HepG2 (cell line): Measurements from ENCODE around the gene TCF7L2. TPM values are rescaled to one million over a fixed set of nuclear protein-coding genes. Genes with fewer than 3 reads are reported as not detected.

ENCODE experiments used
- FIP1L1 ChIP-seq: fragments of 200-400 bp; formaldehyde crosslinking; IDR thresholded peaks from 2 replicates; pipeline ENCODE4 v1.6.1; 2018; ENCODE audit warnings: low read depth, mild to moderate bottlenecking, low read length, moderate library complexity, borderline replicate concordance; ENCODE audit not compliant: insufficient read depth
- GABPB1 ChIP-seq: IDR thresholded peaks from 2 replicates; pipeline ENCODE4 v1.6.1; 2016; ENCODE audit warnings: mild to moderate bottlenecking, missing genetic modification reagents, moderate library complexity, missing compliant biosample characterization
- GFI1 ChIP-seq: sonication (generic); formaldehyde crosslinking; IDR thresholded peaks from 2 replicates; pipeline ENCODE4 v1.5.0; 2020; ENCODE audit warnings: missing genetic modification reagents, mild to moderate bottlenecking, borderline replicate concordance
- HIVEP1 ChIP-seq: sonication (generic); formaldehyde crosslinking; IDR thresholded peaks from 2 replicates; pipeline ENCODE4 v1.4.0; 2020; ENCODE audit warnings: mild to moderate bottlenecking, missing genetic modification reagents
- HNF1A ChIP-seq, 2 experiments: sonication (generic) in 1 of 2; formaldehyde crosslinking in 1 of 2; IDR thresholded peaks; 2 replicates each; pipeline versions ENCODE4 v1.4.0 to v1.6.1; 2016 to 2020; ENCODE audit warnings: borderline replicate concordance in 1 of 2, low read depth in 1 of 2, mild to moderate bottlenecking in 1 of 2, missing genetic modification reagents in 1 of 2
- HOMEZ ChIP-seq: IDR thresholded peaks from 2 replicates; pipeline ENCODE4 v1.6.1; 2016; ENCODE audit warnings: low read depth
- IRF2 ChIP-seq: IDR thresholded peaks from 2 replicates; pipeline ENCODE4 v1.6.1; 2018; ENCODE audit warnings: missing genetic modification reagents, missing compliant biosample characterization
- MAFG ChIP-seq: sonication (generic); formaldehyde crosslinking; IDR thresholded peaks from 2 replicates; pipeline ENCODE4 v1.5.1; 2020; ENCODE audit warnings: mild to moderate bottlenecking, missing genetic modification reagents
- MAFK ChIP-seq, 2 experiments: IDR thresholded peaks in 1 of 2; conservative IDR thresholded peaks in 1 of 2; 2 replicates each; pipeline ENCODE4 v1.6.1; 2011; ENCODE audit warnings: improper control_type of control experiment in 2 of 2, low read length in 2 of 2
- MLX ChIP-seq: IDR thresholded peaks from 2 replicates; pipeline ENCODE4 v1.6.1; 2016
- NFATC3 ChIP-seq: sonication (generic); formaldehyde crosslinking; IDR thresholded peaks from 2 replicates; pipeline ENCODE4 v1.5.1; 2020; ENCODE audit warnings: mild to moderate bottlenecking, missing genetic modification reagents
- PAF1 ChIP-seq: IDR thresholded peaks from 2 replicates; pipeline ENCODE4 v1.6.1; 2016; ENCODE audit warnings: missing genetic modification reagents, missing compliant biosample characterization
- SYNCRIP ChIP-seq: fragments of 200-400 bp; formaldehyde crosslinking; IDR thresholded peaks from 2 replicates; pipeline ENCODE4 v1.6.1; 2018; ENCODE audit warnings: mild to moderate bottlenecking, low read depth, low read length; ENCODE audit not compliant: insufficient read depth
- TCF7 ChIP-seq: sonication (generic); IDR thresholded peaks from 2 replicates; pipeline ENCODE4 v1.6.1; 2016; ENCODE audit warnings: antibody characterized with exemption, low read depth
- ZBTB26 ChIP-seq: IDR thresholded peaks from 2 replicates; pipeline ENCODE4 v1.6.1; 2016; ENCODE audit warnings: missing compliant biosample characterization, missing genetic modification reagents, borderline replicate concordance
- ZMYM2 ChIP-seq: sonication (generic); formaldehyde crosslinking; IDR thresholded peaks from 2 replicates; pipeline ENCODE4 v1.8.0; 2022; ENCODE audit warnings: mild to moderate bottlenecking, missing genetic modification reagents
- ZNF101 ChIP-seq: sonication (generic); formaldehyde crosslinking; IDR thresholded peaks from 2 replicates; pipeline ENCODE4 v1.4.0; 2020; ENCODE audit warnings: mild to moderate bottlenecking, low read depth, missing genetic modification reagents, borderline replicate concordance
- ZNF382 ChIP-seq: sonication (generic); formaldehyde crosslinking; IDR thresholded peaks from 2 replicates; pipeline ENCODE4 v1.5.0; 2020; ENCODE audit warnings: missing genetic modification reagents, mild to moderate bottlenecking, borderline replicate concordance
- ZNF501 ChIP-seq: sonication (generic); formaldehyde crosslinking; IDR thresholded peaks from 2 replicates; pipeline ENCODE4 v1.5.1; 2020; ENCODE audit warnings: mild to moderate bottlenecking, moderate library complexity, missing genetic modification reagents
- ZNF557 ChIP-seq: sonication (generic); formaldehyde crosslinking; IDR thresholded peaks from 2 replicates; pipeline ENCODE4 v1.4.0; 2020; ENCODE audit warnings: missing genetic modification reagents
- ZNF616 ChIP-seq: sonication (generic); formaldehyde crosslinking; IDR thresholded peaks from 2 replicates; pipeline ENCODE4 v1.5.0; 2020; ENCODE audit warnings: low read depth, mild to moderate bottlenecking, missing genetic modification reagents
- ZNF660 ChIP-seq: sonication (generic); formaldehyde crosslinking; IDR thresholded peaks from 2 replicates; pipeline ENCODE4 v1.5.1; 2020; ENCODE audit warnings: mild to moderate bottlenecking, low read depth, missing genetic modification reagents, borderline replicate concordance
- ZNF839 ChIP-seq: sonication (generic); formaldehyde crosslinking; IDR thresholded peaks from 2 replicates; pipeline ENCODE4 v1.4.0; 2020; ENCODE audit warnings: missing genetic modification reagents, mild to moderate bottlenecking, borderline replicate concordance
- ZZZ3 ChIP-seq: sonication (generic); formaldehyde crosslinking; IDR thresholded peaks from 2 replicates; pipeline ENCODE4 v1.4.0; 2020; ENCODE audit warnings: missing genetic modification reagents, mild to moderate bottlenecking, borderline replicate concordance
- polyA plus RNA-seq, 8 experiments: library from polyadenylated mRNA; depleted of rRNA in 3 of 8; stranded (reverse) in 7 of 8; unstranded in 1 of 8; fragments of >200 nt; fragmentation: Illumina TruSeq in 4 of 8; extraction: Trizol in 4 of 8; gene quantifications; 2 replicates each; pipeline versions ENCODE4 v1.2.1 to v1.2.3, GENCODE V29; 2011 to 2016; ENCODE audit warnings: low read depth in 4 of 8, missing spikeins in 1 of 8, mixed read lengths in 1 of 8; ENCODE audit not compliant: insufficient read depth in 1 of 8
- total RNA-seq, 5 experiments: library from RNA; depleted of rRNA; stranded (reverse); fragments of >200 nt; fragmentation: Illumina TruSeq; extraction: Trizol; gene quantifications; 2 replicates each; pipeline ENCODE4 v1.2.3, GENCODE V29; 2016; ENCODE audit warnings: low read depth in 1 of 5

The TCF7L2 gene
- total and polyA plus RNA-seq, 2 of the 13 experiments (the other 11 are each of a cell fraction or from before 2014, with no cell fraction given): 3.9 to 13.7 TPM

- TF ChIP-seq GABPB1 (CRISPR knock-in tag) (no peak), ZNF501 (CRISPR knock-in tag) (no peak; the same call in 1 of the 2 replicates), ZNF557 (no peak), IRF2 (CRISPR knock-in tag) (peak; percentile 69; the same call in 1 of the 2 replicates), HIVEP1 (CRISPR knock-in tag) (no peak), ZNF616 (CRISPR knock-in tag) (no peak), ZNF382 (CRISPR knock-in tag) (no peak), GFI1 (CRISPR knock-in tag) (peak; percentile 81), HOMEZ (CRISPR knock-in tag) (peak; percentile 82), MAFG (CRISPR knock-in tag) (no peak), FIP1L1 (no peak), PAF1 (CRISPR knock-in tag) (no peak), ZNF660 (no peak), ZNF101 (CRISPR knock-in tag) (no peak), ZBTB26 (no peak), HNF1A (IDR thresholded peaks at IDR 0.05; ENCODE audit: low read depth) (peak; percentile 56; the same call in 1 of the 2 replicates), HNF1A (CRISPR knock-in tag; IDR thresholded peaks at IDR 0.05; ENCODE audit: borderline replicate concordance) (peak; percentile 85), ZZZ3 (CRISPR knock-in tag) (no peak), TCF7 (peak; percentile 99), ZNF839 (CRISPR knock-in tag) (no peak), SYNCRIP (no peak), ZMYM2 (CRISPR knock-in tag) (no peak), NFATC3 (CRISPR knock-in tag) (no peak), MLX (CRISPR knock-in tag) (peak; percentile 84), MAFK (conservative IDR thresholded peaks at IDR 0.05 in 1 of 2, IDR thresholded peaks at IDR 0.05 in 1 of 2; ENCODE audit: low read length in 2 of 2) (no peak)
Measured at GRCh38 chr10:113007343-113007771, 57.3 kb downstream of the TCF7L2 start (continued).
